GM21390 (cell line): ENCODE data around the gene BPIFB2.

Experiments
- ATAC-seq: cut with Tn5 transposase; IDR thresholded peaks from one replicate; pipeline ENCODE4 v1.9.1; 2021; ENCODE audit not compliant: unreplicated experiment

The BPIFB2 gene

DNA sequence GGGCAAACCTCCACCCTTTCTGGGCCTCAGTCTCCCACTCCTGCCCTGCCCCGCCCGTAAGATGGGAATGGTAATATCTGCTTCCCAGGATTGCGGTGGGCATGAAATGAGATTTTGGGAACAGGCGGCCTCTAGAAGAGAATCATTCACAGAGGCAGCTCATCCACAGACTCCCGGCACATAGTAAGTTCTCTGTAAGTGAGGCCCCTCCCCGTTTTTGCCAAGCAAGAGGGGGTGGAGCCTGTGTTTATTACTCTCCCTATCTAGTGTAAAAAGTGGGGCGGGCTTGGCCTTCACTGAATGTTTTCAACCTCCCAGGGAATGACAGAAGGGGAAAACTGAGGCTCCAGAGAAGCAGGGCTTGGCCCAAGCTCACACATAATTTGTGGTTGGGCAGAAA, 23.3 kb upstream of the BPIFB2 start:
- no peak for ATAC-seq

- no peak for ATAC-seq
Measured at GRCh38 chr20:32984631-32985354, 22.7 kb upstream of the BPIFB2 start.

DNA sequence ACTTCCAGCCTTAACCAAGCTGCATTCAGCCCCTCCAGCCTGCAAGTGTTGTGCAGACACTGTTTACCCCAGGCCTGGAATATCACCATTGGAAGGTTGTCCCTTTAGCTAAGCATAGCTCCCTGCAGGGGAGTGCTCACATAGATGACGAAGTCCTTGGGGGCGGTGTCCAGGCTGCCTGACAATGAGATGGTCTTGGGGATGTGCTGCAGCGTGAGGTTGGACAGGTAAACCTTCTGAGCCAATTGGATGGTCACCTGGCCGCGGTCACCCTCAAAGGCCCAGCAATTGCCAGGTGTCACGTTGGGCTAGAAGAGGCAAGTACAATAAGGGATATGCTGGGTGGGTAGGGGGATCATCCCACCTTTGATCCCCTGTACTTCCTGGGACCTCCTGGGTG, 21.9 kb upstream of the BPIFB2 start:
- no peak for ATAC-seq

DNA sequence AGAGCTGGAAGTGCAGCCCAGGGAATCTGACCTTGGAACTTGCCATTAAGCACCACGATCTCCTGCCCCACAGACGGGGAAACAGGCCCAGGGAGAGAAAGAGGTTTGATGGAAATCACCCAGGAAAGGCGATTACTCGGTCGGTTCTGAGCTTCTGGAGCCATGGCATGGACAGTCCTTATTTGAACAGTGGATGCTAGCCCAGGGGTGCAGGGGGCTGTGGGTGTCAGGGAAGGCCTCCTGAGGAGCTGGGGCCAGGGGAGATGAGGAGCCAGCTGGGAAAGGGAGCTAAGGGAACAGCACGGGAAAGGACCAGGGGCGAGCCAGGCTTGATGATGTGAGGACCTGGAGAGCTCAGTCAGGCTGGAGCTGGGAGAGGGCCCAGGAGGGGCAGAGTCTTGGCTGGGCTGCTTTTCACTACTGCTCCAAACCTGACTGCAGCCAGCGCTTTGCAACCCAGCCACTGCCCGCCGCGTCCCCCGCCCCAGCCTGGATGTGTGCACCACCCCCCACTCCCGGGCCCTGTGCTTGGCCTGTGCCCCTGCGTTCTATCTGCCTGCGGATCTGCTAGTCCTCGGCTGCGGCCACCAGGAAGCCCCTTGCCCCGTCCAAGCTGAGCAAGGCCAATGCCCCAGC, 21.1 kb upstream of the BPIFB2 start:
- ATAC-seq: no peak

DNA sequence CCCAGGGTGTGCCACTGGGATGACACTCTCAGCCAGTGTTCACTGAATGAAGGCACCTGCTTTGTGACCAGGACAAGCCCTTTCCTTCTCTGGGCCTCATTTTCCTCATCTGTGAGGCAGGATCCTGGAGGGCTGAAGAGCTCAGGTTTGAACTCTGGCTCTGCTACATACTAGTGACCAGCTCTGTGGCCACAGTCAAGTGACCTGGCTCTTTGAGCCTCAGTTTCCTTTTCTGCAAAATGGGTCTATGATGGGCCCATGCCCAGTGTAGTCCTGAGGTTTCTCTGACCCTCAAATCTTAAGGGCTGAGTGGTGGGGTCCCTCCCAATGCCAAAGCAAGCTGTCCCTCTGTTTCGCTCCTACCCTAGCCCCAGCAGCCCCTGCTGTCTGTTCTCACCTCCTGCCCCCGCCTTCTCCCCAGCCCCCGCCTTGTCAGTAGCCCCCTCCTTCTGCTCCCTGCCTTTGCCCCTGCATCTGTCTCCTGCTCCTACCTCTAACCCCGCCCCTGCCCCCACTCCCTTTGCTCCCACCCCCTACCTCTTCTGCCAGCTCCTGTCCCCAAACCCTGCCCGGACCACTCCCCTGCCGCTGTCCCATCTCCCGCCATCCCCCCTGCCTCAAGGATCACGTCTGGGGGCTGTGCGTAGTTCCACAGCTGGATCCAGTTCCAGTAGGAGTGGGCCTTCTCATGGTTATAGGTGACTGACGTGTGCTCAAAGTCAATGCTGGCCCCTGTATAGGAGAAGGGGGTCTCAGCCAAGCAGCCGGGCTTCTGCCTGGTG, 20.3 kb upstream of the BPIFB2 start:
- ATAC-seq: no peak

- ATAC-seq: no peak
Measured at GRCh38 chr20:32988008-32988407, 19.5 kb upstream of the BPIFB2 start.

DNA sequence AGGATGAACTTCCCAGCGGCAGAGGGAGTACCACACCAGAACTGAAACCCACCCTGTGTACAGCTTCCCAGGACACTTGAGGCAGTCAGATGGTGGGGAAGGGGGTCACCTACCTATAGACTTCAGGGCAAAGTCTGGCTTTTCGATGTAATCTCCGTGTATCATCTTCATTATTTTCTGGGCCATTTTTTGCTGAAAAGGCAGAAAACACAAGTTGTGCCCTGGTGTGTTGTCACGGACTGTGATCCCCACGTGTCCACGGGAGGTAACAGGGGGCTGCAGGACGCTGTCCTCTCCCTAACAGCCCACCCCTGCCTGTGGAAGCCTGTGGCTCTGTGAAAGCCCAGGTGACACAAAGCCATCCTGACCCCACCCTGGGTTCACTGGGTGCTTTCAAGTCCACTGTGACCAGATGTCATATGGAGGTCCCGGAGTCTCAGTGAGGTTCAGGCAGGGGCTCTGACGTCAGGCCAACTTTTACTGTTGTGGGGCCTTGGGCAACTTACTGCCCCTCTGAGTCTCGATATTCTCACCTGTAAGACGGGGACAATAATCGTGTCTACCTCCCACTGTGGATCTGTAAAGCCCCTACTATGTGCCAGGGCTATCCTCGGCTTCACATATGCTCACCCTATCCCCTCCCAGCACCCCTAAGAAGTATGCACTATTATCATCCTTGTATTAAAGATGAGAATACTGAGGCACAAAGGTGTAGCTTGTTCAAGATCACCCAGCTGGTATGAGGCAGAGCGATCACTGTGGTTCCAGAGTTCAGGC, 17.8 kb upstream of the BPIFB2 start:
- no peak for ATAC-seq

- ATAC-seq: no peak
Measured at GRCh38 chr20:32990426-32990825, 17.1 kb upstream of the BPIFB2 start.

- ATAC-seq: no peak
Measured at GRCh38 chr20:32991383-32991782, 16.1 kb upstream of the BPIFB2 start.

- ATAC-seq: no peak
Measured at GRCh38 chr20:32991792-32992641, 15.5 kb upstream of the BPIFB2 start.

DNA sequence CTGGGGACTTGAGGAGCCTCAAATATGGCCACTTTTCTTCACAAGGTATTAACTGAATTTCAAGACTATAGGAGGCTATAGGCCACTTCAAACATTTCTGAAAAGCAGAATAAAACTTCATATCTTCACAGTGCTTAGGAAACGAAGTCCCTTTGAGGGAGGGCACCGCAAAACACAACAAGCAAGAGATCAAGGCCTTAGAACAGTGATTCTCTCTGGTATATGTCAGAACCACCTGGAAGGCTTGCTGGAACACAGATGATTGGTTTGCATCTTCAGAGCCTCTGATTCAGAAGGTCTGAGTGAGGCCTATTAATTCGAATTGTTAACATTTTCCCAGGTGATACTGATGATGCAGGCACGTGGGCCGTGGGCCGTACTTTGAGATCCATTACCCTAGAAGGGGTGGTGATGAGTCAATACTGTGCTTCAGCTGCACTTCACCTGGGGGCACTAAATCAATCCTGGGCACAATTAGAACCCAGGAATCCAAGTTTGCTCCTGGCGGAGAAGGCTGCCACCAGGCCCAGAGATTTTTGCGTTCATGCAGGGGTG, 13.9 kb upstream of the BPIFB2 start:
- no peak for ATAC-seq

- ATAC-seq: no peak
Measured at GRCh38 chr20:32995802-32996201, 11.7 kb upstream of the BPIFB2 start.

- ATAC-seq: no peak
Measured at GRCh38 chr20:32997431-32997830, 10.1 kb upstream of the BPIFB2 start.

GRCh38 chr20:32999603-33000250, 7.8 kb upstream of the BPIFB2 start:
- no peak for ATAC-seq

- ATAC-seq: no peak
Measured at GRCh38 chr20:33000802-33001466, 6.6 kb upstream of the BPIFB2 start.

DNA sequence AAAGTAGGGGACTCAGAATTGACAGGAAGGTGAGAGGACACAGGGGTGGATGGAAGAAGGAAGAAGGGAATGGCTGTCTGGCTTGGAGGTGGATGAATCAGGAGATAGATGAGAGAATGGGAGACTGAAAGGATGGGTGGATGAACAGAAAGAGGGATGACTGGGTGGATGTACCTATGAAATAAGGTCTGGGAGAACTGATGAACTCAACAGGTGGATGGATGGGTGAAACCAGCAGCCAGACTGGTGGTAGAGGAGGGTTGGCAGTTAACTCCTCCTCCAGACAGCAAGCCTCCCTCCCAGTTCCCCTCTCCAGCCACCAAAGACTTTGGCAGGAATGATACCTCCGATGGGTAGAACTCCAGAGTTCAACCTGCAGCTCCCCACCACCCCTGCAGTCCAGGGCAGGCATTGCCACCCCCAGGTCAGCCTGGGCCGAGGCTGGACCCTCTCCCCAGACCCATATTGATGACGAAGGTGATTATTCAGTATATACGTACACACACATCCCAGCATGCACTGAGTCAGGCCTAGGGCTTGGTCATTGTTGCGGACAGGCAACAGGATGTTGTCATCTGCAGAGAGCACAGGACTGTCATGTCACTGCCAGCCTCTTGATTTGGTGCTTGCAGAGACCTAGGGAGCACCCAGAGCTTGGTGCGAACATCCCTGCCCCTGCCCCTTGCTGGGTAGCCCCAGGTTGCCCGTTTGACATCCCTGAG, 5.3 kb upstream of the BPIFB2 start:
- no peak for ATAC-seq

DNA sequence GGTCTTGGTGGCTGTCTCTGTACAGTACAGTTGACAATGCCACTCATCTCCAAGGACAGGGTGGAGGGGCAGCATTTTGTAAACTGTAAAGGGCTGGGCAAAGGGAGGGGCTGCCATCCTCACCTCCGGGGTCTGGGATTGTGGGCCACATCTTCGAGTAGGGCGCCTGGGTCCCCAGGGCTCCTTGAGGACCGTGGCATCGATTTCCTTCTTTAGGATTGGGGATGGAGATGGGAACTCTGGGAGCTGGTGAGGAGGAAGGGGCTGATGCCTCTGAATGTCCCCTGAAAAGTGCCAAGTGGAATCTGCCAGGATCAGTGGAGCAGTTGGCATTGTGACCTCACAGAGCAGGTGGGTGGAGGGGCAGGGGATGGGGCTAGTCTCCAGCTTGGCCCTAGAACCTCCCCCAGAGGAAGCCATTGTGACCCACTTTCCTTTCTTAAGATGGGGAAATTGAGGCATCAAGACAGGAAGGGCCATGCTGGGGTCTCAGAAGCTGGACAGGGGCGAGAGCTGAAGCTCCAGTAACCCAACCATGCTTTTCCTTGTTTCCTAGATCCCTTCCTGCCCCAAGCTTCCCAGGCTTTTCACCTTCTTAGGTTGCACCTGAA, 3.3 kb upstream of the BPIFB2 start, which contains the start of gene SUN5:
TSS of gene SUN5 (minus strand) at position 293 of the 611 bp plus-strand sequence. CDS start at position 200, 93 bp downstream.
- ATAC-seq: no peak

- ATAC-seq: no peak
Measured at GRCh38 chr20:33005132-33005566, 2.4 kb upstream of the BPIFB2 start.
